AG09319 (cell line): ENCODE measurements around the gene FHIP1A.

ENCODE experiments used
- DNase-seq: peaks from one replicate; pipeline ENCODE4 v3.0.0-alpha.2; 2010; ENCODE audit warnings: low read depth; ENCODE audit errors: extremely low read depth
- CTCF ChIP-seq: IDR thresholded peaks from 2 replicates; pipeline ENCODE4 v1.5.1; 2011; ENCODE audit warnings: low read depth, mild to moderate bottlenecking, inconsistent platforms, low read length, moderate library complexity

The FHIP1A gene

GRCh38 chr4:151455212-151455611, 46.2 kb downstream of the FHIP1A start:
- no peak for TF ChIP-seq CTCF
- no peak for DNase-seq

GRCh38 chr4:151458148-151458547, 49.2 kb downstream of the FHIP1A start:
- no peak for TF ChIP-seq CTCF
- no peak for DNase-seq
